Measurements from ENCODE around the gene NPHS1. TPM values are rescaled to one million over a fixed set of nuclear protein-coding genes. Genes with fewer than 3 reads are reported as not detected.
"Not testable (repeated sequence)": the region's sequence is repeated elsewhere in the genome, so short reads cannot be mapped to it uniquely, and the experiment has no call there.

The NPHS1 gene
- total RNA-seq, 1 donor from 2014 or later: 17.5 TPM

GRCh38 chr19:35872180-35872579, 19.9 kb upstream of the NPHS1 start:
- no peaks in the 10 kb centered on the region for H3K9me3 Mint-ChIP-seq (ENCODE audit: low read depth)
- H3K27ac Mint-ChIP-seq: no peak overlapping the region
- H3K4me1 Mint-ChIP-seq (ENCODE audit: low read depth): peaks cover 9% of the 10 kb centered on the region
- DNase-seq (ENCODE audit: low spot score, unreplicated experiment): no peak
- no peak overlapping the region for H3K4me3 Mint-ChIP-seq (ENCODE audit: low read depth)
- no peak for TF ChIP-seq CTCF (IDR thresholded peaks at IDR 0.05; ENCODE audit: unreplicated experiment)
- peaks cover 15% of the 10 kb centered on the region for H3K36me3 Mint-ChIP-seq (ENCODE audit: insufficient read depth)
- no peaks in the 10 kb centered on the region for H3K27me3 Mint-ChIP-seq

- Mint-ChIP-seq H3K36me3 (ENCODE audit: insufficient read depth) (peaks cover 15% of the 10 kb centered on the region), H3K9me3 (ENCODE audit: low read depth) (no peaks in the 10 kb centered on the region), H3K4me1 (ENCODE audit: low read depth) (peaks cover 9% of the 10 kb centered on the region), H3K4me3 (ENCODE audit: low read depth) (no peak overlapping the region), H3K27me3 (no peaks in the 10 kb centered on the region), H3K27ac (no peak overlapping the region)
- DNase-seq (ENCODE audit: low spot score, unreplicated experiment): no peak
- no peak for TF ChIP-seq CTCF (IDR thresholded peaks at IDR 0.05; ENCODE audit: unreplicated experiment)
These were observed 19.3 kb upstream of the NPHS1 start for GRCh38 chr19:35871611-35872010.

- no peak for DNase-seq (ENCODE audit: low spot score, unreplicated experiment)
- no peaks in the 10 kb centered on the region for H3K9me3 Mint-ChIP-seq (ENCODE audit: low read depth)
- peaks cover 16% of the 10 kb centered on the region for H3K36me3 Mint-ChIP-seq (ENCODE audit: insufficient read depth)
- no peak overlapping the region for H3K27ac Mint-ChIP-seq
- TF ChIP-seq CTCF (IDR thresholded peaks at IDR 0.05; ENCODE audit: unreplicated experiment): no peak
- H3K4me3 Mint-ChIP-seq (ENCODE audit: low read depth): no peak overlapping the region
- peaks cover 9% of the 10 kb centered on the region for H3K4me1 Mint-ChIP-seq (ENCODE audit: low read depth)
- H3K27me3 Mint-ChIP-seq: peaks cover 4% of the 10 kb centered on the region
These were observed 18.5 kb upstream of the NPHS1 start for GRCh38 chr19:35870798-35871197.

- H3K27ac Mint-ChIP-seq; DNase-seq (ENCODE audit: low spot score, unreplicated experiment); H3K4me1 Mint-ChIP-seq (ENCODE audit: low read depth); H3K9me3 Mint-ChIP-seq (ENCODE audit: low read depth); H3K27me3 Mint-ChIP-seq: not testable (repeated sequence)
- Mint-ChIP-seq H3K4me3 (ENCODE audit: low read depth) (peak overlapping the region; percentile 58), H3K36me3 (ENCODE audit: insufficient read depth) (peaks cover 21% of the 10 kb centered on the region)
These were observed 17.9 kb upstream of the NPHS1 start for GRCh38 chr19:35870124-35870736.

GRCh38 chr19:35869327-35870123, 17.2 kb upstream of the NPHS1 start:
- Mint-ChIP-seq H3K36me3 (ENCODE audit: insufficient read depth) (peaks cover 22% of the 10 kb centered on the region), H3K4me1 (ENCODE audit: low read depth) (peaks cover 11% of the 10 kb centered on the region), H3K27me3 (peaks cover 5% of the 10 kb centered on the region), H3K27ac (peak overlapping the region; percentile 76), H3K9me3 (ENCODE audit: low read depth) (no peaks in the 10 kb centered on the region), H3K4me3 (ENCODE audit: low read depth) (peak overlapping the region; percentile 75)
- no peak for TF ChIP-seq CTCF (IDR thresholded peaks at IDR 0.05; ENCODE audit: unreplicated experiment)
- peak; percentile 74 for DNase-seq (ENCODE audit: low spot score, unreplicated experiment)
